Naive B cell (primary cell): Measurements from ENCODE around the gene ECE1. TPM values are rescaled to one million over a fixed set of nuclear protein-coding genes. Genes with fewer than 3 reads are reported as not detected.

Experiments
- ATAC-seq, 2 donors: fragments of 150-1000 bp; cut with Tn5 transposase; 2 replicates each; pipeline ENCODE4 v1.10.0; 2021; ENCODE audit warnings: low read depth in 2 of 2, mild to moderate bottlenecking in 2 of 2, moderate library complexity in 2 of 2
- DNase-seq: peaks from one replicate; pipeline ENCODE4 v3.0.0; 2022
- H3K27ac Mint-ChIP-seq, 6 donors: one replicate each; pipeline ENCODE4 v1.8.0; 2020 to 2022; ENCODE audit warnings: mild to moderate bottlenecking in 6 of 6, mixed read lengths in 6 of 6, moderate library complexity in 5 of 6, inconsistent platforms in 2 of 6
- H3K27me3 Mint-ChIP-seq, 3 donors: one replicate each; pipeline ENCODE4 v1.8.0; 2021 to 2022; ENCODE audit warnings: mixed read lengths in 3 of 3, mild to moderate bottlenecking in 1 of 3
- H3K36me3 Mint-ChIP-seq, 2 donors: one replicate each; pipeline ENCODE4 v1.8.0; 2020 to 2022; ENCODE audit warnings: mixed read lengths in 2 of 2, inconsistent platforms in 1 of 2, mild to moderate bottlenecking in 1 of 2
- H3K4me1 Mint-ChIP-seq, 3 donors: one replicate each; pipeline ENCODE4 v1.8.0; 2020 to 2022; ENCODE audit warnings: mixed read lengths in 3 of 3, inconsistent platforms in 1 of 3, mild to moderate bottlenecking in 1 of 3, moderate library complexity in 1 of 3
- H3K4me3 Mint-ChIP-seq, 8 donors: one replicate each; pipeline ENCODE4 v1.8.0; 2020 to 2022; ENCODE audit warnings: mild to moderate bottlenecking in 8 of 8, mixed read lengths in 8 of 8, moderate library complexity in 8 of 8, inconsistent platforms in 2 of 8
- H3K9me3 Mint-ChIP-seq, 7 donors: one replicate each; pipeline ENCODE4 v1.8.0; 2020 to 2022; ENCODE audit warnings: mixed read lengths in 7 of 7, mild to moderate bottlenecking in 5 of 7, inconsistent platforms in 2 of 7, moderate library complexity in 1 of 7
- polyA plus RNA-seq, 6 donors: library from polyadenylated mRNA; unstranded; fragments of 300-500 nt; fragmentation: Illumina TruSeq; gene quantifications; one replicate each; pipeline ENCODE4 v1.2.3, GENCODE V29; 2021; ENCODE audit warnings: low read depth in 6 of 6

The ECE1 gene
- polyA plus RNA-seq, 6 donors from 2014 or later = 6.9 to 44.5 (median 20.8) TPM

- peak; percentile 11 for DNase-seq
- H3K27me3 Mint-ChIP-seq = no peaks in the 10 kb centered on the region
- peak in 1 of 2 donors; percentile 10 for ATAC-seq
- H3K4me1 Mint-ChIP-seq = peaks cover 17 to 21% (median 20%) of the 10 kb centered on the region in 3 donors
- peak overlapping the region in 5 of 6 donors; percentile 69 to 94 (median 88) for H3K27ac Mint-ChIP-seq
- no peaks in the 10 kb centered on the region for H3K9me3 Mint-ChIP-seq
- peaks cover 6 to 17% of the 10 kb centered on the region in 2 donors for H3K36me3 Mint-ChIP-seq
- H3K4me3 Mint-ChIP-seq = peak overlapping the region in 1 of 8 donors; percentile 75
These were observed 35.8 kb downstream of the ECE1 start for GRCh38 chr1:21254335-21254951.

- peak overlapping the region in 2 of 6 donors; percentile 16 to 32 for H3K27ac Mint-ChIP-seq
- no peaks in the 10 kb centered on the region for H3K27me3 Mint-ChIP-seq
- H3K36me3 Mint-ChIP-seq = peaks cover 9 to 14% of the 10 kb centered on the region in 2 donors
- peaks cover 14 to 21% (median 17%) of the 10 kb centered on the region in 3 donors for H3K4me1 Mint-ChIP-seq
- ATAC-seq (no peak), DNase-seq (no peak)
- no peaks in the 10 kb centered on the region for H3K9me3 Mint-ChIP-seq
- no peak overlapping the region for H3K4me3 Mint-ChIP-seq
These were observed 38.3 kb downstream of the ECE1 start for GRCh38 chr1:21251773-21252471.

- Mint-ChIP-seq H3K27me3 (no peaks in the 10 kb centered on the region), H3K36me3 (peaks cover 4 to 16% of the 10 kb centered on the region in 2 donors), H3K4me3 (no peak overlapping the region), H3K27ac (no peak overlapping the region), H3K9me3 (peaks cover 0 to 2% (median 0%) of the 10 kb centered on the region in 7 donors), H3K4me1 (peaks cover 6 to 16% (median 11%) of the 10 kb centered on the region in 3 donors)
- DNase-seq (no peak), ATAC-seq (no peak)
These were observed 40.2 kb downstream of the ECE1 start for GRCh38 chr1:21249940-21250493.

- Mint-ChIP-seq H3K4me1 (peaks cover 0 to 3% (median 0%) of the 10 kb centered on the region in 3 donors), H3K36me3 (peaks cover 4 to 16% of the 10 kb centered on the region in 2 donors), H3K27me3 (no peaks in the 10 kb centered on the region), H3K9me3 (peaks cover 0 to 2% (median 0%) of the 10 kb centered on the region in 7 donors), H3K27ac (no peak overlapping the region), H3K4me3 (no peak overlapping the region)
- no peak for DNase-seq
- no peak for ATAC-seq
These were observed 42.2 kb downstream of the ECE1 start for GRCh38 chr1:21247892-21248715.

- Mint-ChIP-seq H3K27ac (no peak overlapping the region), H3K36me3 (peaks cover 4 to 16% of the 10 kb centered on the region in 2 donors), H3K27me3 (no peaks in the 10 kb centered on the region), H3K4me3 (no peak overlapping the region), H3K4me1 (peaks cover 0 to under 1% (median 0%) of the 10 kb centered on the region in 3 donors), H3K9me3 (peaks cover 0 to 2% (median 0%) of the 10 kb centered on the region in 7 donors)
- ATAC-seq (no peak), DNase-seq (no peak)
These were observed 43.2 kb downstream of the ECE1 start for GRCh38 chr1:21246905-21247642.

- Mint-ChIP-seq H3K36me3 (peaks cover 4 to 15% of the 10 kb centered on the region in 2 donors), H3K27ac (no peak overlapping the region), H3K4me1 (no peaks in the 10 kb centered on the region), H3K4me3 (peak overlapping the region in 1 of 8 donors; percentile 13), H3K27me3 (no peaks in the 10 kb centered on the region), H3K9me3 (peaks cover 0 to 2% (median 0%) of the 10 kb centered on the region in 7 donors)
- DNase-seq (no peak), ATAC-seq (no peak)
These were observed 44.5 kb downstream of the ECE1 start for GRCh38 chr1:21245688-21246229.

- no peaks in the 10 kb centered on the region for H3K27me3 Mint-ChIP-seq
- DNase-seq = no peak
- H3K27ac Mint-ChIP-seq = no peak overlapping the region
- no peaks in the 10 kb centered on the region for H3K4me1 Mint-ChIP-seq
- H3K4me3 Mint-ChIP-seq = no peak overlapping the region
- H3K36me3 Mint-ChIP-seq = peaks cover 4 to 15% of the 10 kb centered on the region in 2 donors
- no peak for ATAC-seq
- H3K9me3 Mint-ChIP-seq = peaks cover 0 to 2% (median 0%) of the 10 kb centered on the region in 7 donors
These were observed 45.1 kb downstream of the ECE1 start for GRCh38 chr1:21244986-21245687.

GRCh38 chr1:21244154-21244553, 46.1 kb downstream of the ECE1 start:
- H3K27me3 Mint-ChIP-seq = no peaks in the 10 kb centered on the region
- peaks cover 0 to 2% (median 0%) of the 10 kb centered on the region in 7 donors for H3K9me3 Mint-ChIP-seq
- no peak for ATAC-seq
- H3K4me3 Mint-ChIP-seq = no peak overlapping the region
- peaks cover 4 to 15% of the 10 kb centered on the region in 2 donors for H3K36me3 Mint-ChIP-seq
- H3K4me1 Mint-ChIP-seq = no peaks in the 10 kb centered on the region
- DNase-seq = no peak
- H3K27ac Mint-ChIP-seq = peak overlapping the region in 1 of 6 donors; percentile 61

- Mint-ChIP-seq H3K27ac (no peak overlapping the region), H3K9me3 (peaks cover 0 to 2% (median 0%) of the 10 kb centered on the region in 7 donors), H3K27me3 (no peaks in the 10 kb centered on the region), H3K4me1 (no peaks in the 10 kb centered on the region), H3K36me3 (peaks cover 2 to 15% of the 10 kb centered on the region in 2 donors), H3K4me3 (no peak overlapping the region)
- DNase-seq (no peak), ATAC-seq (no peak)
These were observed 47.4 kb downstream of the ECE1 start for GRCh38 chr1:21242846-21243245.

GRCh38 chr1:21241771-21242581, 48.3 kb downstream of the ECE1 start:
- Mint-ChIP-seq H3K9me3 (peaks cover 0 to 2% (median 0%) of the 10 kb centered on the region in 7 donors), H3K4me3 (no peak overlapping the region), H3K36me3 (peaks cover 0 to 15% of the 10 kb centered on the region in 2 donors), H3K4me1 (no peaks in the 10 kb centered on the region), H3K27me3 (no peaks in the 10 kb centered on the region), H3K27ac (no peak overlapping the region)
- ATAC-seq = no peak
- no peak for DNase-seq

- H3K4me1 Mint-ChIP-seq = no peaks in the 10 kb centered on the region
These were observed 49.6 kb downstream of the ECE1 start for GRCh38 chr1:21240706-21241105.

More at GRCh38 chr1:21240706-21241105, 49.6 kb downstream of the ECE1 start:
- no peak for ATAC-seq
- Mint-ChIP-seq H3K27me3 (no peaks in the 10 kb centered on the region), H3K9me3 (peaks cover 0 to 2% (median 0%) of the 10 kb centered on the region in 7 donors), H3K36me3 (peaks cover 0 to 13% of the 10 kb centered on the region in 2 donors), H3K4me3 (no peak overlapping the region), H3K27ac (no peak overlapping the region)
- DNase-seq = no peak
